SHP77 (cell line): ENCODE results near the gene TDRD9.

Experiments
- DNase-seq, 2 experiments: peaks; one replicate each; lab custom pipeline; 2025; lab: John Stamatoyannopoulos, UW

Gene TDRD9

GRCh38 chr14:103890821-103891666 lies 37.2 kb upstream of the TDRD9 start:
- DNase-seq: no peak

DNA sequence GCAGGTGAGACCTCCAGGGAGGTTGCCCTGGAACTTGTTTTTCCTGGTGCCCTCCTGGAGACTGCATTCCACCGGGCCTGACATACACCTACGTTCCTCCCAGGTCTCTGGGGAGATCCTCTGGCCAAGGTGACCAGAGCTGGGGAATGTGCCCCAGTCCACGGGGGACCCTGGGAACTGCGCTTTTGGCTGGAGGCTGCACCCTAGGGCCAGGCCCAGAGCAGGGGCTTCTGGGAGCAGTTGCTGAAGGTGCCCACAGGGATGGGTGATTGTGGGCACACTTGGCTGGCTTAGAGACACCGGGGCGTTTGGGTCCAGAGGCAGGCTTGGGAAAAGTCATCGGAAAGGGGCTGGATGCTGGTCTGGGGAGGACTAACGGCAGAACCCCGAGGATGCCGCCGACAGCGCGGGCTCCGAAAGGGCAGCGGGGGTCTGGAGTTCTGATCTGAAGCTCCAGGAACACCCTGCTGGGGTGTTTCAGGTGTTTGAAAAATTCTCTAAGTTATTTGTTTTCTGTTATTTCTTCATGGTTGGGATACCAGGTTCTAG lies 36.5 kb upstream of the TDRD9 start:
- DNase-seq: no peak

- DNase-seq: no peak
Observed at GRCh38 chr14:103892247-103892646, 36.0 kb upstream of the TDRD9 start.

DNA sequence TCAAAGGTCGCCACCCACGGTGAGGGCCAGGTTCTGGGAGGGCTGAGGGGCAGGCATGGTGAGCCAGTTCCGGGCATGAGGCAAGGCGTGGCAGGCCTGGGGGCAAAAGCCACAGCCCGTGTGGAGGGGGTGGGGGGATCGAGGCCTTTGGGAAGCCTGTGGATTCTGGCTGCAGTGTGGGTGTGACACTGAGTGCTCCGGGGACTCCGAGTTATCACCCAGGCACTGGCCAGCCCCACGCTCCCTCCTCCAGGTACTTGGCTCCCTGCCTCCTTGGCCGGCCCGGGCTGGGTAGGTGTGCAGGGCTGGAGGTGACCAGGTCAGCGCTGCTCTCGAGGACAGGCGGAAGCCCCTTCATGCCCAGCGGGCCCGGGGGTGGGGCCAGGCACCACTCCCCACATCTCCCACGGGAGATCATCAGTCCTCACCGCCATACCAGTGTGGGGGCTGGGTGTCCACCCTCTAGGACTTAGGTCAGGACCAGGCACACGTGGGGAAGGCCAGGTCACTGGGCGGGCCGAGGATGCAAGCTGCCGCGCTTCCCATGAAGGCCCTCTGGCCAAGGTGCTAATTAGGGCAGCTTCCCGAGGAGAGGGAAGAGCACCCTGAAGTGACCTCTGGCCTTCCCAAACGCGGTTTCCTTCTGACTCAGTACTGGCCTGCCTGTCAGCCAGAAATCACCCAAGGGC lies 34.1 kb upstream of the TDRD9 start:
- no peak for DNase-seq

DNA sequence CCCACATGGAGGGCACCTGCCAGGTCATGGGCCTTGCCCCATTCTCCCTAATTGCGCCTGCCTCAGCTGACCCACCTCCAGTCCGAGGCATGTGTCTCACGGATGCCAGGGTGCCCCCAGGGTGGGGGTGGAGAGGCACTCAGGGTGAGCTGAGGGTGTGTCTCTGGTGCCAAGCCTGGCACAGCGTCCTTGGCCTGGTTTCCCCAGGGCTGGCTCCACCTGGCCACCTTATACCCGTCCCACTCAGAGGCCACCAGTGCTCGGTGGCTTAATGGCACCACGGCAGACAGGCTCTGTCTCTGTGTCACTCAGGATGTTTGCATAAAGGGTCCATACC lies 33.6 kb upstream of the TDRD9 start:
- no peak for DNase-seq

DNA sequence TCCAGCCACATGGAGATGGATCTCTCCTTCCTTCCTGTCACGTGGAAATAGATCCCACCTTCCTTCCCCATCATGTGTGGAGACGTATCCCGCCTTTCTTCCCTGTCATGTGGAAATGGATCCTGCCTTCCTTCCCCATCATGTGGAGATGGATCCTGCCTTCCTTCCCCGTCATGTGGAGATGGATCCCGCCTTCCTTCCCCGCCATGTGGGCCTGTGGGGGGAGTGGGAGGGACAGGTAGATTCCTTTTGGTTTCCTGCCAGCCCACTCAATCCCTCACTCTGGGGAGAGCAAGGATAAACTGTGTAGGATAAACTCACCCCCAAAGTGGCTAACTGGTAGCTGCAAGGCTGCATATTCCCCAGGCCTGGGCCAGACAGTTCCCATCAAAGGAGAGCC lies 31.7 kb upstream of the TDRD9 start:
- no peak for DNase-seq

DNA sequence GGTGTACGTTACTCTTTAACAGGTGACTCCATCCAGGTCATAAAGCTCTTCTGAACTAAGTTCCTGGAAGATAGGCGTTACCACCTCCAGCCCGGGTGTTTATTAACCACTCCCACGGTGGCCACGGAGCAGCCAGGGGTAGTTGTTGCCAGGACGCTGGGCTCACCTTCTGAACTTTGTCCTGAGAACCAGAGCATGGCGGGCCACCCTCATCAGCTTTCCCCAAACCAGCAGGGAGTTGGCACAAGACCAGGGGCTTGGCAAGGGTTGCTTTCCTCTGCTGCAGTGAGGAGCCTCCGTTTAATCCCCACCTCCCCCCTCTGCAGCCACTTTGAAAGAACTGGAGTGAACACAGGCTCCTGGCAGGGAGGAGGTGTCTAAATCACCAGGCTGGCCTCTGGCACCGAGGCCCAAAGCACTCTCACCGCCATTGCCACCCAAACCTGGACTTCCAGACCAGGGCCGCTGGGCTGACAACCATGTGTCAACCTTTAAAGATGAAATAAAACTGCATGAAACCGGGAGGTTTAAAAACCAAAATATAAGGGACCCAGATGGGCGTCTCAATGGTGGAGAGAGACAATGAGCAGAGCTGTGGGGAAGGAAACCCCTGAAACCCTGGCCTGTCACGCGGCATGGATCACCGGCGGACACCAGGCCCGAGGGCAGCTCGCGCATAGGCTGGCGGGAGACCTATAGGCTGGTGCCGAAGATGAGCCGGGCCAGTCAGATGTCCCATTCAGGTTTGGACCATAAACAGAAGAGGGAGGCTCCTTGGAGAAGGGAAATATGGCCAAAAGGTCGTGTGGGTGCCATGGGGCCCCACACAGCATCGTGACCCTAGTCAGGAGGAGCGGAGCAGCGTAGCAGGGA lies 30.9 kb upstream of the TDRD9 start:
- DNase-seq: no peak

DNA sequence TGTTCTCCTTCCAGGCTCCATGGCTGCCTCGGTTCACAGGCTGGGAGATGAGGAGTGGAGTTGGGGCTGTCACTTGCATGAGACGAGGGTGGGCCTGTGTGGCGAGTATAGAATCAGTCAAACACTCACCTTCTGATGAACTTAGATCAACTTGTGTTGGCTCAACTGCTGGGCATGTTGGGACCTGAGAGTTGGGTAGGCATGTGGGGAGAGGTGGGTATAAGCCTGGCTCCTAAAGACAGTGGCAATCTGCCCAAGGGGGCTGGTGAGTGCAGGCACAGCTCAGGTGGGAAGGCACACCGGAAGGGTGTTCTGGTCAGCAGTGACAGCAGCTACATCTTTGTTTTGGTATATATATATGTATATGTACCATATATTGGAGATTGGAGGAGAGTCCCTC lies 30.1 kb upstream of the TDRD9 start:
- no peak for DNase-seq

GRCh38 chr14:103898711-103899110 lies 29.5 kb upstream of the TDRD9 start:
- DNase-seq: no peak

DNA sequence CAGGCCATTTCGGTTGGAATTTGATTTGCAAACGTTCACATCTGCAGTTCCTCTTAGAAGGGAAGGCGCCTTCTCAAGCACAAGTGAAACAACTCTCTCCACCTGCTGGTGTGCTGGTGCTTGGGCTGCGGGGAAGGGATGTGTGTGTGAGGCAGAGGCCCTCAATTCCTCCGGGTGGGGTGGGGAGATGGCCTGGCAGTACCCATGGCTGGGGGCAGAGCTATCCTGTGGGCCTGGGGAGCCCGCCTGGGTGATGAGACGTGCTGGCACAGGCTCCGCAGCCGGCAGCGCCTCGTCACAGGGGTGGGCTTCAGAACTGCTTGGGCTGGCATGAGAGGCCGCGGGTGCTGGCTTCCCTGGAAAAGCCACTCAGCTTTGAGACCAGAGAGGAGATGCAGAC lies 28.9 kb upstream of the TDRD9 start:
- no peak for DNase-seq

GRCh38 chr14:103899833-103900232 lies 28.4 kb upstream of the TDRD9 start:
- DNase-seq: no peak

DNA sequence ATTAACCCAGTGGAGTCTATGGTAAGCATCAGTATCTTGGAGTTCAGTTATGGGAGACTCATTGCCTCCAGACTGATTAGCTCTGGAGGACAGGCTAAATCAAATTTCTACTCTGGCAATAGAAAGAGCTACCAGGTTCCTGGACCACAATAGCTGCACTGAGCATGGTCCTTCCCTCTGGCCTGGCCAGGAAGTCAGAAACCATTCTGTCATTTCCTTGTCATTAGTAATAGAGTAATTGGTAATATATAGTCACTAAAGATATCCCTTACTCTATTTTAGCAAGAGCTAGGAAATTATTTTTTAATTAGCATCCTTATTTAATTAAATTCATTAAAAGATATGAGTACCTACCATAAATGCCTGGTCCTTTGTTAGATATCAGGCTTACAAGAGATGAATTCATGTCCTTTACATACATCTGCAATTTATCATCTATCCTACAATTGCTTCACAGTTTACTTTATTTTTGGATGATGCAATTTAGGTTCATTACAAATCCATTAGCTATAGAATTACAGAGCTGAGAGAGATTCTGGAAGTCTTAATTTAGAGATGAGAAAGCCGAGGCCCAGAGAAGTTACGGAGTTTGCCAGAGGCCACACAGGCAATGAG lies 23.7 kb upstream of the TDRD9 start:
- DNase-seq: no peak

DNA sequence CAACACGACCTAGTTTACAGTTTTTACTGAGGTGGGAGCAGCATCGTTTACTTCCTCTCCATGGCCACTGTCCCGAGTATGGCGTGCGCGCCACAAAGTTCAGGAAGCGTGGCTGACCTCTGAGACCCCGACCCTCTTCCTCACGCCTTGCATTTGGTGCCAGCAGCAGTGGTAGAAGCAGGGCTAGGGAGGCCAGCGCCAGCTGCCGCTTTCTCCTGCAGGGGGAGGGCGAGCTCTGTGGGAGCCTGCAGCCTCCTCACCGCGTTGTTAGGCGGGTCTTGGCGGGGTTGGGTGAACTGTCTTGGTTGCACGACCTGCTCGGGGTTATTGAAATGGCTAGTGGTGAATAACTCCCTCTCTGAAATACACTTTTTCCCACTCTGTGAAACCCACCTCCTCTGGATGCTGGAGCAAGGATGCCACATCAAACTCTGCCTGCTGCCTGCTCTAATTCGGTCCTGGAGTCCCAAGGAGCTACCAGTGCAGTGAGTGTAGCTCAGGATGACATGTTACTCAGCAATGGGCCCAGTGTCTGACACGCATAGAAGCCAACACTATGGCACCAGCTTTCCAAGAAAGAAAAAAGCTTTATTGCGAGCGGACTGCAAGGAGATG lies 22.3 kb upstream of the TDRD9 start:
- peak; percentile 17 to 60 for DNase-seq

DNA sequence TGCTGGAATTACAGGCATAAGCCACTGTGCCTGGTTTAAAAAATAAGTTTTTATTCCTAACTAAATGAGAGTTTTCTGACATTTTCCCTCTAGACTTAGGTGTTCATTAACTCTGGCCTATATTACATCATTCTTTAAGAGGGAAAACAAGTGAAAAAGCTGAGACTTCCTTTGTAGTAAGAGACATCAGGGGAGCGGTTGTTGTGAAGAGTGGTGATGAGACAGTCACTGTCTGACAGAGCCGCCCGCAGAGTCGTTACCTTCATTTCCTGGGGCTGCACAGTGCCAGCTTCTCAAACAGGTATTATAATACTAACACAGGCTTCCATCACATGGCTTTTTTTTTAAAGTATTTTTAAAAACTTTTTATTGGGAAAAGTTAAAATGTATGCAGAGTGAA lies 19.7 kb upstream of the TDRD9 start:
- no peak for DNase-seq

GRCh38 chr14:103909531-103910261 lies 18.6 kb upstream of the TDRD9 start:
- DNase-seq: no peak

DNA sequence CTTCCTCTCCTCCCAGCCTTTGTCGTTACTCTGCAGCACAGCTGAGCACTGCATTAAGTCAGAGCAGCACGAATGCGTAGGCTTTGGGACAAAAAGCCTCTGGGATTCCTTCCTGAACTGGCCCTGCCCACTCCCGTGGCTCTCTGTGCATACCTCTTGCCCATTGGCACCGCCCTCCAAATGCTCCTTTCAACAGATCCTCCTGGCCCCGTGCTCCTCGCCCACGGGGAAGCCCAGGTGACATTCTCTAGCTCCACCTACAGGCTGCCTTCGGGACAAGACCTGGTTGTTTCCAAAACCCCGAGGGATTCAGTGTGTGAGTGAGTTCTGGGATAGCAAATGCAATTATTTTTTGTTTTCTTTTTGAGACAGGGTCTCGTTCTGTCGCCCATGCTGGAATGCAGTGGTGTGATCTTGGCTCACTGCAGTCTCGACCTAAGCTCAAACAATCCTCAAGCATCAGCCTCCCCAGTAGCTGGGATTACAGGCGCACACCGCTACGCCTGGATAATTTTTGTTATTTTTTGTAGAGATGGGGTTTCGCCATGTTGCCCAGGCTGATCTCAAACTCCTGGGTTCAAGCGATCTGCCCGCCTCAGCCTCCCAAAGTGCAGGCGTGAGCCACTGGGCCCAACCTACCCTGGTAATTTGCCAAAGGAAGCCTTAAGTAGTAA lies 17.9 kb upstream of the TDRD9 start:
- peak; percentile 82 to 85 for DNase-seq

- no peak for DNase-seq
Observed at GRCh38 chr14:103910984-103911383, 17.3 kb upstream of the TDRD9 start.

- no peak for DNase-seq
Observed at GRCh38 chr14:103915616-103916015, 12.6 kb upstream of the TDRD9 start.

DNA sequence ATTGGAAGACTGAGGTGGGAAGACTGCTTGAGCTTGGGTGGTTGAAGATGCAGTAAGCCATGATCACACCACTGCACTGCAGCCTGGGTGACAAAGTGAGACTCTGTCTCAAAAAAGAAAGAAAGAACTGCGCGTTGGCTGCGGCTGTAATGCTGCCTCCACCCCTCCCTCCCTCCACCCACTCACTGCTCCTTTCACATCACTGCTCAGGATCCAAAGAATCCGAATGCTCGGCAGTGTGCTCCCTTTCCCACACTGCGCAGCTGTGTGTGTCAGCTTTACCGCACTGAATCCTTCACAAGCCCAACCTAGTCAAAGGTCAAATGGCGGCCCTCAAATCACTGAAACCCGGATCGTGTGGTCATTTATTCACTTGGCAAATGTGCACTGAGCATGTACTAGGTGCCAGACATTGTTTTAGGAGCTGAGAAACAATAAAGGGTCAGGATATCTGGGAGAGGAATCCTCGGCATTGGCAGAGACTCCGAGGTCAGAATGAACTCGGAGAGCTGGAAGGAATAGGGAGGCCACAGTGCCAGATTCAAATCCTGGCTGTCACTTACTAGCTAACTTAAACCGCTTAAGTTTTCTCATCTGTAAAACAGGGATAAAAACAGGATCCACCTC lies 11.5 kb upstream of the TDRD9 start:
- no peak for DNase-seq
